ENCODE results near the gene GATAD1.
"Not testable (repeated sequence)": the region's sequence is repeated elsewhere in the genome, so short reads cannot be mapped to it uniquely, and the experiment has no call there.

GATAD1 gene

GRCh38 chr7:92447345-92448204 is at the start of gene GATAD1:
Gene GATAD1, plus strand, starts transcription at chr7:92447482. Its CDS starts 248 bp downstream, at chr7:92447730.
- DNase-seq (ENCODE audit: low read depth) = peak; percentile 61

- no peak for DNase-seq (ENCODE audit: low read depth)
These were observed 49.7 kb upstream of the GATAD1 start for GRCh38 chr7:92397542-92397941.

- DNase-seq (ENCODE audit: low read depth) = no peak
These were observed 47.3 kb upstream of the GATAD1 start for GRCh38 chr7:92400013-92400412.

- DNase-seq (ENCODE audit: low read depth) = no peak
These were observed 44.1 kb upstream of the GATAD1 start for GRCh38 chr7:92402920-92403759.

GRCh38 chr7:92403760-92404074 is 43.6 kb upstream of the GATAD1 start:
- no peak for DNase-seq (ENCODE audit: low read depth)

GRCh38 chr7:92404170-92404614 is 43.1 kb upstream of the GATAD1 start:
- no peak for DNase-seq (ENCODE audit: low read depth)

- DNase-seq (ENCODE audit: low read depth) = no peak
These were observed 37.9 kb upstream of the GATAD1 start for GRCh38 chr7:92409357-92409756.

- DNase-seq (ENCODE audit: low read depth) = not testable (repeated sequence)
These were observed 37.1 kb upstream of the GATAD1 start for GRCh38 chr7:92410162-92410561.

GRCh38 chr7:92412745-92413144 is 34.5 kb upstream of the GATAD1 start:
- DNase-seq (ENCODE audit: low read depth) = no peak

- DNase-seq (ENCODE audit: low read depth) = no peak
These were observed 33.7 kb upstream of the GATAD1 start for GRCh38 chr7:92413550-92413949.

- no peak for DNase-seq (ENCODE audit: low read depth)
These were observed 32.1 kb upstream of the GATAD1 start for GRCh38 chr7:92415225-92415624.

- DNase-seq (ENCODE audit: low read depth) = no peak
These were observed 29.4 kb upstream of the GATAD1 start for GRCh38 chr7:92417913-92418312.

- no peak for DNase-seq (ENCODE audit: low read depth)
These were observed 25.4 kb upstream of the GATAD1 start for GRCh38 chr7:92421676-92422435.

GRCh38 chr7:92422926-92423325 is 24.4 kb upstream of the GATAD1 start:
- DNase-seq (ENCODE audit: low read depth) = no peak

- DNase-seq (ENCODE audit: low read depth) = no peak
These were observed 23.6 kb upstream of the GATAD1 start for GRCh38 chr7:92423710-92424131.

- peak; percentile 2 for DNase-seq (ENCODE audit: low read depth)
These were observed 21.9 kb upstream of the GATAD1 start for GRCh38 chr7:92425311-92425947.

- no peak for DNase-seq (ENCODE audit: low read depth)
These were observed 20.1 kb upstream of the GATAD1 start for GRCh38 chr7:92427193-92427592.

- no peak for DNase-seq (ENCODE audit: low read depth)
These were observed 14.9 kb upstream of the GATAD1 start for GRCh38 chr7:92432299-92432946.

GRCh38 chr7:92433019-92433418 is 14.3 kb upstream of the GATAD1 start:
- DNase-seq (ENCODE audit: low read depth) = no peak

- no peak for DNase-seq (ENCODE audit: low read depth)
These were observed 11.7 kb upstream of the GATAD1 start for GRCh38 chr7:92435542-92435941.
